GM12878 (cell line): ENCODE measurements around the gene PPP1CC. TPM values are rescaled to one million over a fixed set of nuclear protein-coding genes. Genes with fewer than 3 reads are reported as not detected.

Experiments
- ASH2L ChIP-seq: fragments of 300-600, 200-600 bp; sonication (generic); IDR thresholded peaks from 2 replicates; pipeline ENCODE4 v1.6.1; 2017; ENCODE audit warnings: low read depth, mild to moderate bottlenecking, borderline replicate concordance
- BHLHE40 ChIP-seq, 2 experiments: fragments of 450-650 bp in 1 of 2; IDR thresholded peaks; 2 replicates each; pipeline ENCODE4 v1.6.1; 2011 to 2017; ENCODE audit warnings: low read depth in 2 of 2, borderline replicate concordance in 1 of 2, improper control_type of control experiment in 1 of 2, low read length in 1 of 2, mild to moderate bottlenecking in 1 of 2
- CBFB ChIP-seq: IDR thresholded peaks from 2 replicates; pipeline ENCODE4 v1.6.1; 2016; ENCODE audit warnings: antibody characterized with exemption, low read depth
- CBX5 ChIP-seq: sonication (generic); IDR thresholded peaks from 2 replicates; pipeline ENCODE4 v1.6.1; 2016; ENCODE audit warnings: low read depth, moderate library complexity, mild to moderate bottlenecking, inconsistent platforms
- CEBPB ChIP-seq, 2 experiments: fragments of 150-350 bp in 1 of 2; IDR thresholded peaks; 2 replicates each; pipeline ENCODE4 v1.6.1; 2012 to 2014; ENCODE audit warnings: low read depth in 2 of 2, low read length in 2 of 2, borderline replicate concordance in 1 of 2, inconsistent platforms in 1 of 2
- CREB1 ChIP-seq: IDR thresholded peaks from 2 replicates; pipeline ENCODE4 v1.6.1; 2012; ENCODE audit warnings: low read depth, mild to moderate bottlenecking, inconsistent platforms
- CREM ChIP-seq: IDR thresholded peaks from 2 replicates; pipeline ENCODE4 v1.6.1; 2014; ENCODE audit warnings: antibody characterized with exemption, low read depth
- EP300 ChIP-seq, 2 experiments: fragments of 150-350 bp in 1 of 2; IDR thresholded peaks; 2 replicates each; pipeline ENCODE4 v1.6.1; 2011 to 2012; ENCODE audit warnings: low read depth in 2 of 2, low read length in 2 of 2, borderline replicate concordance in 1 of 2, improper control_type of control experiment in 1 of 2, inconsistent platforms in 1 of 2; ENCODE audit not compliant: control insufficient read depth in 1 of 2
- LARP7 ChIP-seq: fragments of 450-650 bp; IDR thresholded peaks from 2 replicates; pipeline ENCODE4 v1.6.1; 2017; ENCODE audit warnings: mild to moderate bottlenecking
- MYB ChIP-seq: fragments of 150-350 bp; IDR thresholded peaks from 2 replicates; pipeline ENCODE4 v1.6.1; 2014; ENCODE audit warnings: mild to moderate bottlenecking, low read depth, low read length, borderline replicate concordance
- NFIC ChIP-seq: IDR thresholded peaks from 2 replicates; pipeline ENCODE4 v1.6.1; 2012; ENCODE audit warnings: low read depth, mild to moderate bottlenecking, inconsistent platforms, low read length, moderate library complexity
- NFYA ChIP-seq: IDR thresholded peaks from 2 replicates; pipeline ENCODE4 v1.6.1; 2011; ENCODE audit warnings: low read depth, mild to moderate bottlenecking, low read length, improper control_type of control experiment, borderline replicate concordance
- NR2C2 ChIP-seq: IDR thresholded peaks from 2 replicates; pipeline ENCODE4 v1.6.1; 2011; ENCODE audit warnings: borderline replicate concordance, low read depth; ENCODE audit not compliant: control insufficient read depth, insufficient read length
- RCOR1 ChIP-seq: conservative IDR thresholded peaks from 2 replicates; pipeline ENCODE4 v1.6.1; 2012; ENCODE audit warnings: low read depth, low read length, improper control_type of control experiment
- RFX5 ChIP-seq: IDR thresholded peaks from 2 replicates; pipeline ENCODE4 v1.6.1; 2011; ENCODE audit warnings: low read depth, low read length, improper control_type of control experiment
- WRNIP1 ChIP-seq: IDR thresholded peaks from 2 replicates; pipeline ENCODE4 v1.6.1; 2011; ENCODE audit warnings: low read depth, low read length, improper control_type of control experiment, borderline replicate concordance
- ZNF217 ChIP-seq: fragments of 450-650 bp; IDR thresholded peaks from 2 replicates; pipeline ENCODE4 v1.6.1; 2017; ENCODE audit warnings: antibody characterized with exemption, mild to moderate bottlenecking
- polyA plus RNA-seq, 11 experiments: library from polyadenylated mRNA; depleted of rRNA in 4 of 11; unstranded in 6 of 11; stranded (reverse) in 5 of 11; fragments of >200 nt; fragmentation: Nextera tagmentation in 4 of 11; fragmentation: Illumina TruSeq in 1 of 11; extraction: Ambion mirVana in 4 of 11; extraction: Trizol in 1 of 11; gene quantifications; 1 replicate in 1 of 11; 2 replicates in 10 of 11; pipeline versions ENCODE4 v1.2.1 to v1.2.3, GENCODE V29; 2011 to 2016; ENCODE audit warnings: inconsistent platforms in 2 of 11, missing spikeins in 2 of 11, low read depth in 1 of 11
- total RNA-seq, 4 experiments: library from RNA; depleted of rRNA in 3 of 4; stranded (reverse); fragments of >200 nt in 3 of 4; fragmentation: Illumina TruSeq in 1 of 4; extraction: Trizol in 1 of 4; gene quantifications; 2 replicates each; pipeline versions ENCODE4 v1.2.1 to v1.2.3, GENCODE V29; 2013 to 2021
- TF ChIP-seq, protein P1 (sequence below): IDR thresholded peaks from 2 replicates; pipeline ENCODE4 v1.6.1; 2012; ENCODE audit warnings: improper control_type of control experiment, low read depth, low read length; ENCODE audit not compliant: insufficient replicate concordance
- TF ChIP-seq, protein P2 (sequence below): fragments of 450-650 bp; formaldehyde crosslinking; IDR thresholded peaks from 2 replicates; pipeline ENCODE4 v1.4.0; 2022; ENCODE audit warnings: mild to moderate bottlenecking, moderate library complexity
- TF ChIP-seq, protein P3 (sequence below): fragments of 450-650 bp; IDR thresholded peaks from 2 replicates; pipeline ENCODE4 v1.6.1; 2014; ENCODE audit warnings: mild to moderate bottlenecking

The PPP1CC gene
- total and polyA plus RNA-seq, 10 of the 15 experiments (the other 5 are each of a cell fraction or from before 2014, with no cell fraction given), result 64.4 to 279 (median 157) TPM

DNA sequence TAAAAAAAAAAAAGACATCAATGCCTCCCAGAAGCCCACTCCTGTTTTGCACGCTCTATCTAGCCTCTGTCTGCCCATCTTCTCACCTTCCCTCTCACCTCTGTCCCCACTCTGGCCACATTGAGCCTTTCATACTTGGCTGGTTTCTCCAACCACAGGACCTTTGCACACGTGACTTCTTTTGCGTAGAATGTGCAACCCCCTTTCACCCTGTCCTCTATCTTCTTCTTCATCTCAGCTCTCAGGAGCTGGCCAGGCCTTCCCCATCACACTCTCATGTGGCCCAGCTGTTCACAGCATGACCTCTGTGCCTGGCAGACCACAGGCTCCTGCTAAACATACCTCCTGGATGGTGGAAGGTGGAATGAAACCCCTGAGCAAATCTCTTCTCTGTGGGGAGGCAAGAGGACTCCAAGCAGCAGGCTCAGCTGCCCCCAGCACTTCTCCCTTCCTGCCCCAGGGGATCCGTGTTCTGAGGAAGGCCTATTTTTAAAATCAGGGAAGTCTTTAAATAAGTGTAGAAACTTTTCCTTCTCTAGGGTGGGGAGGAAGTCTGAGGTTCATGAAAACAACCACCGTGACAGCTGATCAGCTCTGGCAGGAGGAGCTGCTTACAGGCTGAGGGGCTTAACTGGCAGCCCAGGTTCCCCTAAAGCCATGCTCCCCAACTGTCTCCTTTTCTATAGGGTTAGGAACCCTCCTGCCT lies 65.3 kb downstream of the PPP1CC start (continued):
- TF ChIP-seq, protein P1, sequence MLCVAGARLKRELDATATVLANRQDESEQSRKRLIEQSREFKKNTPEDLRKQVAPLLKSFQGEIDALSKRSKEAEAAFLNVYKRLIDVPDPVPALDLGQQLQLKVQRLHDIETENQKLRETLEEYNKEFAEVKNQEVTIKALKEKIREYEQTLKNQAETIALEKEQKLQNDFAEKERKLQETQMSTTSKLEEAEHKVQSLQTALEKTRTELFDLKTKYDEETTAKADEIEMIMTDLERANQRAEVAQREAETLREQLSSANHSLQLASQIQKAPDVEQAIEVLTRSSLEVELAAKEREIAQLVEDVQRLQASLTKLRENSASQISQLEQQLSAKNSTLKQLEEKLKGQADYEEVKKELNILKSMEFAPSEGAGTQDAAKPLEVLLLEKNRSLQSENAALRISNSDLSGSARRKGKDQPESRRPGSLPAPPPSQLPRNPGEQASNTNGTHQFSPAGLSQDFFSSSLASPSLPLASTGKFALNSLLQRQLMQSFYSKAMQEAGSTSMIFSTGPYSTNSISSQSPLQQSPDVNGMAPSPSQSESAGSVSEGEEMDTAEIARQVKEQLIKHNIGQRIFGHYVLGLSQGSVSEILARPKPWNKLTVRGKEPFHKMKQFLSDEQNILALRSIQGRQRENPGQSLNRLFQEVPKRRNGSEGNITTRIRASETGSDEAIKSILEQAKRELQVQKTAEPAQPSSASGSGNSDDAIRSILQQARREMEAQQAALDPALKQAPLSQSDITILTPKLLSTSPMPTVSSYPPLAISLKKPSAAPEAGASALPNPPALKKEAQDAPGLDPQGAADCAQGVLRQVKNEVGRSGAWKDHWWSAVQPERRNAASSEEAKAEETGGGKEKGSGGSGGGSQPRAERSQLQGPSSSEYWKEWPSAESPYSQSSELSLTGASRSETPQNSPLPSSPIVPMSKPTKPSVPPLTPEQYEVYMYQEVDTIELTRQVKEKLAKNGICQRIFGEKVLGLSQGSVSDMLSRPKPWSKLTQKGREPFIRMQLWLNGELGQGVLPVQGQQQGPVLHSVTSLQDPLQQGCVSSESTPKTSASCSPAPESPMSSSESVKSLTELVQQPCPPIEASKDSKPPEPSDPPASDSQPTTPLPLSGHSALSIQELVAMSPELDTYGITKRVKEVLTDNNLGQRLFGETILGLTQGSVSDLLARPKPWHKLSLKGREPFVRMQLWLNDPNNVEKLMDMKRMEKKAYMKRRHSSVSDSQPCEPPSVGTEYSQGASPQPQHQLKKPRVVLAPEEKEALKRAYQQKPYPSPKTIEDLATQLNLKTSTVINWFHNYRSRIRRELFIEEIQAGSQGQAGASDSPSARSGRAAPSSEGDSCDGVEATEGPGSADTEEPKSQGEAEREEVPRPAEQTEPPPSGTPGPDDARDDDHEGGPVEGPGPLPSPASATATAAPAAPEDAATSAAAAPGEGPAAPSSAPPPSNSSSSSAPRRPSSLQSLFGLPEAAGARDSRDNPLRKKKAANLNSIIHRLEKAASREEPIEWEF, result peak; percentile 1
- peak; percentile 77 for TF ChIP-seq NFIC
- no peak for TF ChIP-seq NFYA
- TF ChIP-seq, protein P2, sequence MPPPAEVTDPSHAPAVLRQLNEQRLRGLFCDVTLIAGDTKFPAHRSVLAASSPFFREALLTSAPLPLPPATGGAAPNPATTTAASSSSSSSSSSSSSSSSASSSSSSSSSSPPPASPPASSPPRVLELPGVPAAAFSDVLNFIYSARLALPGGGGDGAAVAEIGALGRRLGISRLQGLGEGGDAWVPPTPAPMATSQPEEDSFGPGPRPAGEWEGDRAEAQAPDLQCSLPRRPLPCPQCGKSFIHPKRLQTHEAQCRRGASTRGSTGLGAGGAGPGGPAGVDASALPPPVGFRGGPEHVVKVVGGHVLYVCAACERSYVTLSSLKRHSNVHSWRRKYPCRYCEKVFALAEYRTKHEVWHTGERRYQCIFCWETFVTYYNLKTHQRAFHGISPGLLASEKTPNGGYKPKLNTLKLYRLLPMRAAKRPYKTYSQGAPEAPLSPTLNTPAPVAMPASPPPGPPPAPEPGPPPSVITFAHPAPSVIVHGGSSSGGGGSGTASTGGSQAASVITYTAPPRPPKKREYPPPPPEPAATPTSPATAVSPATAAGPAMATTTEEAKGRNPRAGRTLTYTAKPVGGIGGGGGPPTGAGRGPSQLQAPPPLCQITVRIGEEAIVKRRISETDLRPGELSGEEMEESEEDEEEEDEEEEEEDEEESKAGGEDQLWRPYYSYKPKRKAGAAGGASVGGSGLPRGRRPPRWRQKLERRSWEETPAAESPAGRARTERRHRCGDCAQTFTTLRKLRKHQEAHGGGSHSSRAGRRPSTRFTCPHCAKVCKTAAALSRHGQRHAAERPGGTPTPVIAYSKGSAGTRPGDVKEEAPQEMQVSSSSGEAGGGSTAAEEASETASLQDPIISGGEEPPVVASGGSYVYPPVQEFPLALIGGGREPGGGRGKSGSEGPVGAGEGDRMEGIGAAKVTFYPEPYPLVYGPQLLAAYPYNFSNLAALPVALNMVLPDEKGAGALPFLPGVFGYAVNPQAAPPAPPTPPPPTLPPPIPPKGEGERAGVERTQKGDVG (CRISPR knock-in tag), result no peak
- TF ChIP-seq NR2C2, result no peak
- TF ChIP-seq CREB1, result peak; percentile 63
- TF ChIP-seq BHLHE40 (IDR thresholded peaks at IDR 0.05; ENCODE audit: borderline replicate concordance in 1 of 2, low read depth in 2 of 2, low read length in 1 of 2), result peak; percentile 98
- TF ChIP-seq, protein P3, sequence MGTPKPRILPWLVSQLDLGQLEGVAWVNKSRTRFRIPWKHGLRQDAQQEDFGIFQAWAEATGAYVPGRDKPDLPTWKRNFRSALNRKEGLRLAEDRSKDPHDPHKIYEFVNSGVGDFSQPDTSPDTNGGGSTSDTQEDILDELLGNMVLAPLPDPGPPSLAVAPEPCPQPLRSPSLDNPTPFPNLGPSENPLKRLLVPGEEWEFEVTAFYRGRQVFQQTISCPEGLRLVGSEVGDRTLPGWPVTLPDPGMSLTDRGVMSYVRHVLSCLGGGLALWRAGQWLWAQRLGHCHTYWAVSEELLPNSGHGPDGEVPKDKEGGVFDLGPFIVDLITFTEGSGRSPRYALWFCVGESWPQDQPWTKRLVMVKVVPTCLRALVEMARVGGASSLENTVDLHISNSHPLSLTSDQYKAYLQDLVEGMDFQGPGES, result no peak
- TF ChIP-seq RCOR1, result no peak
- peak; percentile 63; the same call in 1 of the 2 replicates for TF ChIP-seq CBFB
- TF ChIP-seq CBX5, result 0 out of 2 replicates have a peak, but pooled peaks have one; percentile 19
- no peak for TF ChIP-seq LARP7
- TF ChIP-seq ZNF217, result peak; percentile 41; the same call in 1 of the 2 replicates
- no peak for TF ChIP-seq ASH2L
- 0 out of 4 replicates have a peak, but pooled peaks of 1 of the 2 experiments have one; percentile 22 for TF ChIP-seq CEBPB (IDR thresholded peaks at IDR 0.05; ENCODE audit: borderline replicate concordance in 1 of 2, low read depth in 2 of 2, low read length in 2 of 2)
- peak; percentile 50 to 81; a peak in 3 of 4 replicates for TF ChIP-seq EP300 (IDR thresholded peaks at IDR 0.05; ENCODE audit: borderline replicate concordance in 1 of 2, control insufficient read depth in 1 of 2, low read depth in 2 of 2, low read length in 2 of 2)
- no peak for TF ChIP-seq WRNIP1
- TF ChIP-seq MYB, result no peak
- no peak for TF ChIP-seq RFX5
- peak; percentile 54; the same call in 1 of the 2 replicates for TF ChIP-seq CREM
